ACHN (cell line): Measurements from ENCODE around the gene PTPRH.

Experiments used
- DNase-seq: peaks from one replicate; pipeline ENCODE4 v3.0.0-alpha.2; 2015
- in situ Hi-C: cut with HindIII; loops from 2 replicates; pipeline ENCODE4 v1.10.0; 2017; ENCODE audit warnings: low sequenced_read_pairs, low pct_ligation_motif_present, low pct_unique_long_range_greater_than_20kb

The PTPRH gene

DNA sequence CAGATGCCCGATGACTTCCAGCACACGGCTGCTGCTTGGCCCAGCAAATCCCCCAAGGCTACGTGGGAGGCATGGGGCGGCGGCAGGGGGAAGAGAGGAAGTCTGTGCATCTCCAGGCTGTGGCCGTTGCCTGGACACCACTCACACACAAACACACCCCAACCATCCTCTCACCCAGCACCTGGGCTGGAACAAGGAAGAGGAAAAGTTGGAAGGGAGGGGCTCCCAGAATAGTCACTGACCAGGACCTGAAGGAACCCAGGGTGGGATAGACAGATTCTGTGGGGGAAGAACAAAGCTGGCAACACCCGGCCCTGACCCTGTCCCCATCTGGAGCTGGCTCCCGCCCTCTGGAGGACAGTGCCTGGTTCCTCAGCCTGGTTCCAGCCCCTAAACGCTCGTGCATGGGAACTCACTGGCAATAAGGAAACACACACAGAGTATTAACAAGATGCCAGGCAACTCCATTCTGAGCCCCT, 38.4 kb upstream of the PTPRH start:
- in situ Hi-C loops = no loop called here
- DNase-seq = no peak

DNA sequence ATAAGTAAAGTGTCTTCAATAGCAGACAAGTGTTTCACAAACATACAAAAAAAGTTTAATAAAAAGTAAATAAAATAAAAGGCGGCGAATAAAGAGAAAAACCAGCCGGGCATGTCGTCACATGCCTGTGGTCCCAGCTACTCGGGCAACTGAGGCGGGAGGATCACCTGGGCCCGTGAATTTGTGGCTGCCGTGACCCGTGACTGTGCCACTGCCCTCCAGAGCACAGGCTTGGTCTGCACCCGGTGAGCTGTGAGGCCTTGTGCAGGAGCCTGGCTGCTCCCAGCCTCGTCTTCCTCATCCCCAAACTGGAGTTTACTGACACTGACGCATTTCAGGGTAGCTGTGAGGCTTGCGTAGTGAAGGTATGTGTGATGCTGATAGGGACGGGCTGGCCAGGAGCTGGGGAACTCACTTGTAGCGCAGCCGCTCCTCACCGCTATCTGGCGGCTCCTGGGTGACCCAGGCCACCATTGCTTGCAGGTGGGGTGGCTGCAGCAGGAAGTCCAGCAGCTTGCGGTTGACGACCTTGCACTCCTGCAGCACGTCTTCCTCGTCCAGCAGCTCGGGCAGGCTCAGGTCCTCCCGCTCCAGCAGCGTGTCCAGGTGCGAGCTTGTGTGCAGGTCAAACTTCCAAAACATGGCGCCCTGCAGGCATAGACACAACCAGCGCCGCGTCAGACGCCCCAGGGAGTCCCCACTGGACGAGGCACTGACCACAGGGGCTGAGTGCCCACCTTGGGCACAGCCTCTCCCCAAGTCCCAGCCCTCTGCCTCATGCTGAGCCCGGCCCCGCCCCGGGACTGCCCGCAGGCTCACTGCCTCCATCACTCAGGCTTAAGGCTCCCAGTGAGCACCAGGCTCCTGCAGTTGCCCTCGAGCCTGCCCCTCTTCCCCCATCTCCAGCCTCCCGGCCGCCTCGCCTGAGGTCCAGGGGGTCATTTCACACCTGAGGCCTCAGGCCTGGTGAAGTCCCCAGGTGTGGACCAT, 37.5 kb upstream of the PTPRH start:
- no peak for DNase-seq
- in situ Hi-C loops = no loop called here

DNA sequence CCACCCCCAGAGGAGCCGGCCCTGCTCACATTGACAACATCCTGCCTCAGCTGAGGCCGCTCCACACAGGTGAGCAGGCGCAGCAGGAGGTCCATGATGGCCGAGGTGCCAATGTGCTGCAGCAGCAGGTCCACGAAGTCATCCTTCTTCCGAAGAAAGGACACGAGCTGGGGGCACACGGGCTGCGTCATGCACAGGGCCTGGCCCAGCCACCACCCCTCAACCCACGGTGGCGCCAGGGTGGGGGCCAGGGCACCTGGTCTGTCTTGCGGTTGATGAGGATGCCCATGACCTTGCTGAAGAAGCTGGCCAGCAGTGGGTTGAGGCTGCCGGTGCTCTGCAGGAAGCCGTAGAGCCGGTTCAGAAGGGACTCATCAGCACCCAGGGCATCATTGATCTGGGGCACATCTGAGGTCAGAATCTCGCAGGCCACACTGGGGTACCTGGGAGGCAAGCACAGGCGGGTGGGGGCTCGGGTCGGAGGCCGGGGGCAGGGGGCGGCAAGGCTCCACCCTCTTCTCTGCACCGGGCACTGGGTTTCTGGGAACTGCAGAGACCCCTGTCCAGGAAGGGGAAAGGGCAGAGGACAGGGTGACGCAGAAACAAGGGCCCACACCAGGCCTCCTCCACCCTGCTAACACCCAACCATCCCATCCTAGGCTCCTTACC, 36.1 kb upstream of the PTPRH start:
- no peak for DNase-seq

DNA sequence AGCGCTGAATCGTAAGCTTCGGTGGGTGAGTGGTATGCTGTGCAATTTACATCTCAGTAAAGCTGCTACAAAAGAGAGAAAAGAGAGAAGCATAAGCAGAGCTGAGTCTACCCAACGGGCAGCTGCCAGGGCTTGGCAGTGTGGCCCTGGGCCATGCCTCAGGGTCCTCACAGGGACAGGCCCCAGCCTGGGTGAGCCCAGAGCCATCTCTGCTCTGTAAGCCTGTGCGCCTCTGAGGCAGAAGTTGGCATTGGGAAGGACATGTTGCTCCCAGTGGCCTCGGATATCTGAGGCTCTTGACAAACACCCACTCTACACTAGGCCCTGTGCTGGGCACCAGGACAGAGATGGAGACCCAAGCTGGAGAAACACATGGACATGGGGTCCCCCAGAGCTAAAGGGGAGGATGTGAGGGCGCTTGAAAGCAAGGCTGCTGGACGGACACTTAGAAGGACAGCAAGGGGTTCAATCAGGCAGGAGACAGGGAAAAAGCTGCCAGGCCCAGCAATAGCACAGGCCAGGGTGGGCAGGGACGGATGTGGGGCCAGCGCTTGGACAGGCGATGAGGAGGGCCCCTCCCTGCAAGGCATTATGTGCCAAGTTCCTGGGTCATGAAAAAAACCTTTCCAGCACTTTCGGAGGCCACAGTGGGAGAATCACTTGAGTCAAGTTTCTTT, 34.8 kb upstream of the PTPRH start:
- in situ Hi-C loops = no loop called here

More for the DNA sequence above, 36.1 kb upstream of the PTPRH start:
- in situ Hi-C loops = no loop called here

DNA sequence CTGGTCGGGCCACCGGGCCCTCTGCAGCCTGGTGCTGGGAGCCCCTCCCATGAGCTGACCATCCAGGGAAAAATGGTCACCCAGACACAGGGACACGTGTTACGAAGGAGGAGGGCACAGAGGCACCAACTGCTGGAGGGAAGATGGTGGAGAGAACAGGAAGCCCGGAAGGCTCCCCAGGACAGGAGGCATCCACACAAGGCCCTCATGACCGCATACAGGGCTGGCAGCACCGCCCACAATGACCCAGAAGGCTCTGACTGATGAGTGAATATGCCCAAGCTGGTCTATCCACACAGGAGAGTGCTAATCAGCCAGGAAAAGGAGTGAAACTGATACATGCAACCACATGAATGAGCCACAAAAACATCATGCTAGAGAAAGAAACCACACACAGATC, 33.2 kb upstream of the PTPRH start:
- in situ Hi-C loops = no loop called here
- DNase-seq = no peak

More for the DNA sequence above, 34.8 kb upstream of the PTPRH start:
- DNase-seq = no peak

DNA sequence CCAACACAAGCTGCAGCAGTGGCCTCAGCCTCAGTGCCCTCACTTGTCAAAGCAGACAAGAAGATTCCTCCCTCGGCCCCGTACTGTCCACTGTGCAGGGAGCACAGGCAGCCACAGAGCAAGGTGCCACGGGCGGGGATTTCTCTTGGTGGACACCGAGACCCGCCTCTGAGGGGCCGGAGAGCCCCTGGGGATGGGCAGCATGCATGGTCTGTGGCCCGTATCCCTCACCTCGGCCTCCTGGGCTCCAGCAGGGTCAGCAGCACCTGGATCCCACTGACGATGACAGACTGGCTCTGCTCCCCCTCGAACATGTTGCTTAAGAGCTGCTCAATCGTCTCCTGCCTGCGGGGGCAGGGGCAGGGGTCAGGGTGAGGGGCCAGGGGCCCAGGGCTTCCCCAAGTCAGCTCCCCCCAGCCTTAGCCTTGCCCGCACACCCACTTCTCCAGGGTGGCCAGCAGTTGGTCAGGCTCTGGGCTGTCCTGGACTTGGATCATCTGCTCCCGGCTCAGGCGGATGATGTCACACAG, 32.7 kb upstream of the PTPRH start:
- in situ Hi-C loops = no loop called here
- no peak for DNase-seq

DNA sequence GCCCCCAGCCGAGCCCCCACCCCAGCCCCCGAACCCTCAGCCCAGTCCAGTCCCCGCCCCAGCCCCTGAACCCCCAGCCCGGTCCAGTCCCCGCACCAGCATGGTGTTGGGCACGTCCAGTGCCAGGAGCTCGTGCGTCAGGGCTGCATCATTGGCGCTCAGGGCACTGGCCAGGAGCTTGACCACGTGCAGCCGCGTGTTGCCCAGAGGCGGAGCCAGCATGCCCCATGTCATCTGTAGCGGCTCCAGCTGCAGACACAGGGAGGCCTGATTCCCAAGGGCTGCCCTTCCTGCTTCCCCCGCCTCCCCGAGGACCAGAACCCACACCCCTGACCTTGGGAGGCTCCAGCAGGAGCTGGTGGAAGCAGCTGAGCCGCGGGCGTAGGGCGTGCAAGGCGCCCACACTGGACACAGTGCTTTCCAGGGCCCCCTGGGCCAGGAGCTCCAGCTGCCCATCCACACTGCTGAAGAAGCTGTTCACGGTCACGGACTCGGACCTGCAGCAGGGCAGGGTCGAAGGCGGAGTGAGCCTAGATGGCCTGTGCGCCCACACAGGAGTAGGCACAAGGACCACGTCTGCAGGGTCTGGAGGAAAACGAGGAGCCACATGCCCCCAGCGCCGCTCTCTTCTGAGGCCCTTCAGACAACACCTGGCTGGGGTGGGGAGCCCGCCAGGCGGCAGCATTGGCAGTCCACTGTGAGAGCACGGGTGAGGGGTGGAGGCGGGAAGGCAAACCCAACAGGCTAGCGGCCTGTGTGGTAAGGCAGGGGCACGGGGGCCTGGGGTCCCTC, 32.0 kb upstream of the PTPRH start:
- DNase-seq = no peak
- in situ Hi-C loops = no loop called here

DNA sequence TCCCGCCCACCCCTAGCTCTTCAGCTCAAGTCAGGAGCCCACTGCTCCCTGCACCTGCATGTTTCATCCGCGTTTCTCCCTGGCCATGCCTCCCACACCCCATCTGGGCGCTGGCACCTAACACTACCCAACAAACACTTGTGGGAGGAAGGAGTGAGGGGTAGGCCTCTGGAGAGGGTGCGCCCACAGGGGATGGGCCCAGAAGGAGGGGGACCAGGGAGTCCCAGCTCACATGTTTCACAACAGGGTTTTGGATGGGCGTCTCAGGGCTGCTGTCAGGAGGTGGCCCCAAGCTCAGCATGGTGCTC, 31.4 kb upstream of the PTPRH start:
- in situ Hi-C loops = no loop called here
- no peak for DNase-seq

DNA sequence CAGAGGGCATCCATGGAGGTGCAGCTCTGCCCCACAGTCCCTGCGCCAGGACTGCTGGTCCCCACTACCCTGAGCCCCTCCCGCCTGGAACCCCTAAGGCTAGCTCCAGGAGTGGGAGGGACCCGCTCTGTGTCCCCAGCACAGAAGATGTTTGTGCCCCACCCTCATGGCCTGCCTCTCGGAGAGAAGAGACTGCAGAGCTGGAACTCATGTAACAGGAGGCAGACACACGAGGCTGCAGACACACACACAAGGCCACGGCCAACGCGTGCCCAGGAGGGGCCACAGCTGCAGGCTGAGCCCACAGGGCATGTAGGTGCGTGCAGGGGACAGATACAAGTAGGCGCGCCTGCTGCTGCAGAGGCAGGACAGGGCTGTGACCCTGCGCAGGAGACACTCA, 29.7 kb upstream of the PTPRH start:
- in situ Hi-C loops = no loop called here

DNA sequence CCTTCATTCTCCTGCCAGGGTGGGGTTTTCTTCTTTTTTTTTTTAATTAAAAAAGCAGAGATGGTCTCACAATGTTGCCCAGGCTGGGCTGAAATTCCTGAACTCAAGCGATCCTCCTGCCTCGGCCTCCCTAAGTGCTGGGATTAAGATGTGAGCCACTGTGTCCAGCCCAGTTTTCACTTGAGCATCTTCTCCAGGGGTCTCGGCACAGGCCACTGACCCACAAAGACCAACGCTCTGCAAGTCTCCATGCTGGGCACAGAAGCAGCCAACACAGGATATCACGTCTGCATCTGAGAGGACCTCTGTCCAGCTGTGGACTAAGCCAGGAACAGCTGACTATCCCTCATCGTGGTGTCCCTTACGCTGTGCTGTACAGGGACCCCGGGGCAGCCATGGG, 28.7 kb upstream of the PTPRH start:
- in situ Hi-C loops = no loop called here
- no peak for DNase-seq

More for the DNA sequence above, 29.7 kb upstream of the PTPRH start:
- no peak for DNase-seq

DNA sequence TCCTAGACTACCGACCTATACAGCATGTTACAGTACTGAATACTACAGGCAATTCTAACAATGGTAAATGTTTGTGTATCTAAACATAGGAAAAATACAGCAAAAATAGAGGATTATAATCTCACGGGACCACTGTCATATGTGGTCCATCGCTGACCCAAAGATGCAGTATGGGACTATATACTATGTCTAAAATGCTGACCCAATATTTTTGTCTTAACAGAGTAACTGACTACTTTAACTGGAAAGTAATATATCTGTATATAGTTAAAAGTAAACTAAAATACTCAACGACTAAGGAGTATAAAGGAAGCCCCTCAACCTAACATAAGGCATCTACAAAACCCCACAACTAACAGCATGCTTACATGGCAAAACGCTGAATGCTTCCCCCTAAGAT, 23.7 kb upstream of the PTPRH start:
- no peak for DNase-seq
- in situ Hi-C loops = no loop called here

DNA sequence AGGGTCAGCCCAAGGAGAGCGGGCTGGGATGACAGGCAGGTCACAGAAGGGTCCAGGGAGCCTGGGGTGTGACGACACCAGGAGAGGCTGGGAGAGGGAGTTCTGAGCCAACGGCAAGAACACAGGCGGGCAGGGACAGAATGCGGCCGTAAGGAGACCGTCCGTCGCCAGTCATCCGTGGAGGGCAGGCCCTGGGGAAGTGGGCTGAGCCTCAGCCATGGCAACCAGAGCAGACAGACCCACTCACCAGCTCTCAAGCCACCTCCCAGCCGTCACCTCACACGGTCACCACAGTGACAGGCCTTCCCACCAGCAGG, 22.9 kb upstream of the PTPRH start:
- DNase-seq = no peak
- in situ Hi-C loops = no loop called here

DNA sequence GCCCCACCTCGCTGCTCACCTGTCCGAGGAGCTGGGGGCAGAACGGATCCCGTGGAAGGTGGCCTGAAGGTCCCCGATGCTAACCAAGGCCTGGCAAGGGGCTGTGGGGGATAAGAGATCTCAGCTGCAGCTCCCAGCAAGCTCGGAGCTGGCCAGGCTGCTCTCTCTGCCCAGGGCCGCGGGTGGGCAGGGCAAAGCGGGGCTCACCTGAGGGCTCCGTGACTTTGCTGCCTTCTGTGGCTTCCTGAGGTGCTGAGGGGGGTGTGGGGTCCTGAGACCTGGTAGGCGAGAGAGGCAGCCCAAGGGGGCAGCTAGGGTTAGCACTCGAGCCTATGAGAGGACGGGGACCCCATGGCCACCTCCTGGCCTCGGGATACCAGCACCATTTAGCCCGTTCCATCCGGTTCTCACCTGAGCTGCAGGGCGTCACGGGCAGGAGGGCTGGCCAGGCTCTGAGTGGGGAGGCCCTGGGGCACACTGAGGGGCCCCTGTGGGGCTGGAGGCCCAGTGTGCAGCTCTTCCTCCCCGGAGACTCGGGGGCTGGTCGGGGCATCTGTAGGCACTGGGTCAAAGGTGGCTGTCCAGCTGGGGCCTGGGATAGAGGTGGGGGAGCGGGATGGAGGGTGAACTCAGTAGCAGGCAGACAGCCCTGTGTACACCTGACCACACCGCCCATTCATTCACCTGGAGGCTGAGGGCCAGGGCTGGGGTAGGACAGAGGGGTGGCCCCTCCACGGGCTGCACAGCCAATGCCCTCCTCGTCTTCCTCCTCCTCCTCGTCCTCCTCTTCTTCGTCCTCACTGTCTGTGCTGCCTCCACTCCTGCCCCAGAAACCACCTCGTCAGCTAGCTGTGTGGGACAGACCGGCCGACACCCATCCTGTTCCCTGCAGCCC, 22.3 kb upstream of the PTPRH start:
- no peak for DNase-seq
- in situ Hi-C loops = no loop called here

DNA sequence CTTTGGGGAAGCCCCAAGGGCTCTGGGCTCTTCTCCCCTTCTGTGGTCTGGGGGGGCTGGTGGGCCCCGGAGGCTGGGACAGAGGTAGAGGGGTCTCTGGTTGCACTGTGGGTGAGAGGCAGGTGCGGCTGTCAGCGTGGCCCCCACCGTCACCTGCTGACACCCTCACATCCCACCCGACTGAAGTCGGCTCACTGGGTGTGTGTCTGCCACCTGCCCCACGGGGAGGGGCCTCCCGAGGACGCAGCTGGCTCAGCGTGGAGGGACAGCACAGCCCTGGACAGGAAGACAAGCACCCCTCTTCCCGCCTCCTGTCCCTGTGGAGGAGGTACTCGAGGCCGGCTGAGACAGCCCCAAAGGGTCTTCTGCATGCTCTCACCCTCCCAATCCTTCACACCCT, 21.5 kb upstream of the PTPRH start:
- in situ Hi-C loops = no loop called here
- DNase-seq = no peak

DNA sequence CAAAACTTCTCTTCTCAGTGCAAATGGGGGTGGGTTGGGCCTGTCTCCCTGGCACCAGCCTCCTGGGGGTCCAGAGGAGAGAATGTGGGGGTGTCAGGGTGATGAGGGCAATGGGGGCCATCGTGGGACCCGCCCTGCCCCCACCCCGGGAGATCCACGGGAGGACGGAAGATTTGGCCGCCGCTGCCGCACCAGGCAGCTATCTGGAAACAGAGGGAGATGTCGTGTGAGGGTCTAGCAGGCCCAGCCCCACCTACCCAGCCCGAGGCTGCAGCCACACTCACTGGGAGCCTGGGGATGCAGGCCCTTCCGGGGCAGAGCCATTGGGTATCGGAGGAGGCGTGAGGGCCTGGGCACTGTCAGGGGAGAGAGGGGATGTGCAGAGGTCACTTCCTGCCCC, 21.0 kb upstream of the PTPRH start:
- in situ Hi-C loops = no loop called here
- DNase-seq = no peak

DNA sequence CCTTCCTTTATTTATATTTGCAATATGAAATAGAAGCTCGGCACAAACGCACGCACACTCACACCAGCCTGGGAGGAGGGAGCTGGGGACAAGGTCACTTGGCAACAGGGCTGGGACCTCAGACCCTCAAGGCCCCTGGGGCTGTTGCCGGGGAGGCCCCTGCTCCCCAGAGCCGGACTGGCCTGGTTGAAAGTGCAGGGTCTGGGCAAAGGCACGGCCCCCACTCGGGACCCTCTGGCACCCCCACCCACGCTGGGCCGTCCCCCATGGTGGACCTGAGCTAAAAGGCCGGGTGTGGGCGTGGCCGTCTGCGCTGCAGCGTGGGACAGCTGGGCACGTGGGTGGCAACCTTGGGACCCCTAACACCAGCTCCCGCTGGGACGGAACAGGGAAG, 20.5 kb upstream of the PTPRH start:
- in situ Hi-C loops = no loop called here
- no peak for DNase-seq

DNA sequence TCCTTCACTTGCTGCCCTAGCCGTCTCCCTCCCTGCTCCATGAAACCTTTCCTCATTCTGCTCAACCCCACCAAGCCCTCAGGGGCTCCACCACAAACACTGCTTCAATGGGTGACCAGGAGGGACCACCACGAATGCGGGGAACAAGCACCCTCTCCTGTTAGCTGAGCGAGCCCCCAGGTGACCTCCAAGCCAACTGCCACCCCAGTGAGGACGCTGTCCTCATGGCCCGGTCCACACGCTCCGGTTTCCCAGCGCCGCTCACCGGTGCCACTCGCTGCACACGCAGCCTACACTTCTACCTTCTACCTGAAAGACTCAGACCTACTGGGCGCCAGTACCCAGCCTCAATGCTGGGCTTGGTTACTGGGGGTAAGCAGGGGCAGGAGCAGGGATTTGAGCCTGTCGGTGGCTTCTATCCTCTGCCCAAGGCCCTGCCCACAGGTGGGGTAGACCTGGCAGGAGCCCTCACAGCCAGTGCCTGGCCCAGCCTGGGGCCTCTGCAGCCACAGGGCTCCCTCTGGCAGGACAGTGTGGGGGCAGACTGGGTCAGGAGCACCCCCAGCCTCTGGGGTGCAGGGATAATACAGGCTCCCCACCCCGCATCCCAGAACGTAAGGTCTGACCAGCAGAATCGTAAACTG, 20.0 kb upstream of the PTPRH start:
- in situ Hi-C loops = no loop called here

More for the DNA sequence above, 20.0 kb upstream of the PTPRH start:
- DNase-seq = no peak
